Activated T-helper 1 cell treated with Interleukin-2 at 50 U/mL for 16 hours (primary cell): ENCODE data around the gene AMPD2.

Experiments used
- DNase-seq: peaks from one replicate; pipeline ENCODE4 v3.0.0-alpha.2; 2020; ENCODE audit warnings: low read depth

The AMPD2 gene

GRCh38 chr1:109630898-109631512 lies 11.4 kb downstream of the AMPD2 start:
- DNase-seq: no peak

- no peak for DNase-seq
Observed at GRCh38 chr1:109631513-109632505, 12.2 kb downstream of the AMPD2 start.

- DNase-seq: no peak
Observed at GRCh38 chr1:109632671-109633346, 13.2 kb downstream of the AMPD2 start.

DNA sequence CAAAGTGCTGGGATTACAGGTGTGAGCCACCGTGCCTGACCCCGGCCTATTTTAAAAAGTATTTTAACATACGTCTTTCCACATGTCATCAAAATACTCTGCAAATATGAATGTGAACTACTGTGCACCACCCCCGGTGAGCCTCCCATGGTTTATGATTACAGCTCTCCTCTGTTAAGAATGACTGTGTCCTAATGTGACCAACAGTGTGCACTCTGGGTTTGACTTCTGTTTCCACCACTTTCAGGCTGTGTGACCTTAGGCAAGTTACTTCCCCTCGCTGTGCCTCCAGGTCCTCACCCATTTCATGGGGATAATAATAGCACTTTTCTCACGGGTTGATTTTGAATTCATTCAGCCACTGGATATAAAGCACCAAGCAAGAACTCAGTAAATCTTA lies 14.7 kb downstream of the AMPD2 start:
- DNase-seq: no peak

DNA sequence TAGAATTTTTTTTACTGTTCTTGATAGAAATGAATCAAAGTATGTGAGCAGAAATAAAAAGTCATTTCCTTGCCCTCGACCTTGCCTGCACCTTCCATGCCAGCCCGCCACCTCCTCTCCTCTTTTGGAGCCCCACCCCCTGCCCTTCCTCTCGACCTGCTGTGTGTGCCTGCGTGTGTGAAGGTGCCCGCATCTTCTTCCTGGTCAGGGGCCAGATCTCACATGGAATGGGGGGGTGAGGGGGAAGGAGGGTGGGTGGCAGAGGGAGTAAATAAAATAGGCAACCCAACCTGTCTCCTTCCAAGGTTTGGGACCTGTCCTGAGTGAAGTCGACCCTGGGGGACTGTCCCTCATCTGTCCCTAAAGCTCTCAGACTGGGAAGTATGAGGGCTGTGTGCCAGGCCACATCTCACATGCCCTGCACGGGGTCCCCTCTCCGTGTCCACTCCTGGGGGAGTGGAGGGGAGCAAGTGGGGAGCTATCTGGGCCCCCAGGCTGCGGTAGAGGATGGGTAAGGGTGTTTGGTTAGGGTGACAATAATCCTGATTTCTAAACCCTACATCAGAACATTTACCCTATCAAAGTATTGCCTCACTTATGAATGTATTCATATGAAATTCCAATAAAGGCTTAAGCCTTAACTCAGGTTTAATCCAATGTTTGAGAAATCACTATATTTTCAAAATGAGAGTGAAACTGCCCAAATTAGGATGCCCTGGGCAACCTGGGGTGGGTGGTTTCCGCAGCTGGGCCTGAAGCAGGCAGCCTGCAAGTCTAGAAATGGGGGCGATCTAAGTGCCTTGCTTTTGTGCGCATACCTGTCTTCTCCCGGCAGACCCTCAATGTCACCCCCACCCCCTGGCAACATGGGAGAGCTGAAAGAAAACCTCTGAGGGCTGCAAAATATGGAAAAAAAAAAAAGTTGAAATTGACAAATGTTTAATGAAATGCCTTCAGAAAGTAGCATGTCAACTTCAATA lies 15.4 kb downstream of the AMPD2 start:
- DNase-seq: no peak

GRCh38 chr1:109635862-109636200 lies 16.2 kb downstream of the AMPD2 start:
- DNase-seq: no peak

DNA sequence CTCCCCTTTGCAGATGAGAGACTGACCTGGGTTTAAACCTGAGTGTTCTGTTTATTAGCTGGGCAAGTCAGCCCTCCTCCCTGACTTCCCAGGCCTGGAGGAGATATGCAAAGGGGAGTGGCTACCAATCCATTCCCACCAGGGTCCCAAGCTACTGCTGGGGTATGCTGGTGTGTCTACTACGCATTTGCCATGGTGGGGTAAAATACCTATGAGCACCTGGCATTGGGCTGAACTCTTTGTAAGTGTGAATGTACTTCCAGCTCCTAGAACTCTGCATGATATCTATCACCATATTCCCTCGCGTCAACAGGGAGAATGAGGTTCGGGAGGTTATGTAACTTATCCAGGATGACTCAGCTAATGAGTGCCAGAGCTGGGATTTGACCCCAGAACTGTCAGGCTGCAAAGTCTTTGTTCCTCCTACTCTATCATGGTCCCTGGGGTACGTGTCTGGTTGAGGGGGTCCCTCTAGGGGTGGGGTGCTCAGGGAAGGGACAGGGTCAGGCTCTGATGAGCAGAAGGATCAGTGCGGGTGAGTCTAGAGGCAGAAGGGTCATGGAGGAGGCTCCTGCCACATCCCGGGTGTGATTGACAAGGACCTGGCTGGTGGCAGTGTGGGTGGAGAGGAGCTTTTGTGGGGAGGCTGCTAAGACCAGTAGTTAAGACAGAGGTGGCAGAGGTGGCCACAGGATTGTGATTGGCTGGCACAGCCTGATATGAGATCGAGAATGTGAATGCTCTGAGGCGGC lies 16.7 kb downstream of the AMPD2 start:
- no peak for DNase-seq

DNA sequence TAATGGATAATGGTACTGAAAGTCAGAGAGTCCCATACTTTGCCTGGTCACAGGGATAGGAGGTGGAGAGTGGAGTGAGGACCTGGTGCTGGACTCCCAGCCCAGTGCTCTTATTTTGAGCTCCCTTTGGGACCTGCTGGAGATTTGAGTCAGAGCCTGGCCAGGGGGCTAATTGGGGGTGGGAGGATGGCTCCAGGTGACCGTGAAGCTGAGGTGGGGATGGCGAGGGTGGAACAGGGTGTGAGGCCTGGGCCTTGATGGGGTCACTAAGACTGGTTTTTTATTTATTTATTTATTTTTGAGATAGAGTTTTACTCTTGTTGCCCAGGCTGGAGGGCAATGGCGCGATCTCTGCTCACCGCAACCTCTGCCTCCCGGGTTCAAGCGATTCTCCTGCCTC lies 17.8 kb downstream of the AMPD2 start:
- DNase-seq: no peak

GRCh38 chr1:109639063-109639840 lies 19.6 kb downstream of the AMPD2 start:
- no peak for DNase-seq

GRCh38 chr1:109639841-109640184 lies 20.2 kb downstream of the AMPD2 start:
- DNase-seq: no peak

DNA sequence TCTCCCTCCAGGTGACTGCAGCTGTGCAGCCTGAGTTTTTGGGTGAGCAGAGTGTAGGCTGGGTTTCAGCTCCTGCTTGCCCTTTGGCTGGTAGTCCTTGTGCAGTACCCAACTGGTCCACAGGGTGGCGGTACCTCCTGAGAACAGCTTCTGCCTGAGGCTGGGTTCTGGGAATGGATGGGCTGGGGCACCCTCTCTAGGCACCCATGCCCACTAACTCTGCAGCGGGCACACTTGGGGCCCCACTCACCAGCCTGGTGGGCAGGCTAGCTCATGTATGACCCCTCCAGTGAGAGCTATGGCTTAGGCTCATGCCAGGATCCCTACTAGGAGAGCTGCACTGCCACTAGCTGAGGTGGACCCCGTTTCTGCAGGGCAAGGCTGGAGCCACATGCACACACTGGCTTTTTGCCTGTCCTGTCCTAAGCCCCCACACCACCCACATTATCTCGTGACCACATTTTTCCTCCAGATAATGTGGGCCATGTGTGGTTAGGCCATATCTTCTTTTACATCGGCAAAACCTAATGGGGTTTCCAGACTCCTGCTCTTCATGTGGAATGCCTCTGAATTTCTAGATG lies 20.7 kb downstream of the AMPD2 start:
- peak; percentile 74 for DNase-seq

DNA sequence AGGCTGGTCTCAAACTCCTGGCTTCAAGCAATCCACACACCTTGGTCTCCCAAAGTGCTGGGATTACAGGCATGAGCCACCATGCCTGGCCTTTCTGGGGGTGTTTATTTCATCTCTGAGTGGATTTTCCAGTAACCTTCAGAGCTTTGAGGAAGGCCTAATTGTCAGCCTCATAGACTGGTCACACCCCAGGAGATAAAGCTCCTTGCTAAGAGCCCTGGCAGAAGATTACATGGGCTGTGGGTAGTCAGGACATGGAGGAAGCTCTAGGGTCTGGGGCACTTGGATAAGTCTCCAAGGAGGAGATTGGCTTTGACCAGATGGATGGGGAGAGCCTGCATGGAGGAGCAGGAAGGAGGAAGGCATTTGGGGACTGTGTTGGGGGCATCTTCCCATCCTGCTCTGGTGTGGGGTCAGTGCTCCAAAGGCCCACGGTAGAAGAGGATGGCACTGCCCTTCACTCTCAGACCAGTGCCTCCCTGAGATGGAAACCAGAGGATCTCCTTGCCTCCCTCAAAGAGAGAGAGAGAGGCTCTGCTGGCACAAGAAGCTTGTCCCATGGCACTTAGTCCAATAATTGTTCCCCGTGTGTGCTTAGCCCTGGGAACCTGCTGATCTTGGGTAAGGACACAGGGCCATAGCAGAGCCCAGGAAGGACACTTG lies 21.6 kb downstream of the AMPD2 start:
- no peak for DNase-seq

DNA sequence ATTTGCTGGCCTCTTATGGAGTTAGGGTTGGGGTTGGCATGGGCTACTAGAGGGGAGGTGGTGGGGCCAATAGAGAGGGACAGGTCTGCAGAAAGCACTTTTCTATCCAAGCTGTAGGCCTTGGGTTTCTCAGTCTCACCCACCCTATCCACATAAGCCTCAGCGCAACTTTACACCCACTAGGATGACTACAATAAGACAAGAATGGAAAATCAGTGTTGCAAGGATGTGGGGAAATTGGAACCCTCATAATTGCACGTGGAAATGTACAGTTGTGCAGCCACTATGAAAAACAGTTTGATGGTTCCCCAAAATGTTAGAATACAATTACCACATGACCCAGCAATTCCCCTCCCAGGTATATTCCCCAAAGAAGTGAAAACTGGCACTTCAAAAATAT lies 22.2 kb downstream of the AMPD2 start:
- DNase-seq: no peak

GRCh38 chr1:109642626-109643025 lies 23.0 kb downstream of the AMPD2 start:
- DNase-seq: no peak

DNA sequence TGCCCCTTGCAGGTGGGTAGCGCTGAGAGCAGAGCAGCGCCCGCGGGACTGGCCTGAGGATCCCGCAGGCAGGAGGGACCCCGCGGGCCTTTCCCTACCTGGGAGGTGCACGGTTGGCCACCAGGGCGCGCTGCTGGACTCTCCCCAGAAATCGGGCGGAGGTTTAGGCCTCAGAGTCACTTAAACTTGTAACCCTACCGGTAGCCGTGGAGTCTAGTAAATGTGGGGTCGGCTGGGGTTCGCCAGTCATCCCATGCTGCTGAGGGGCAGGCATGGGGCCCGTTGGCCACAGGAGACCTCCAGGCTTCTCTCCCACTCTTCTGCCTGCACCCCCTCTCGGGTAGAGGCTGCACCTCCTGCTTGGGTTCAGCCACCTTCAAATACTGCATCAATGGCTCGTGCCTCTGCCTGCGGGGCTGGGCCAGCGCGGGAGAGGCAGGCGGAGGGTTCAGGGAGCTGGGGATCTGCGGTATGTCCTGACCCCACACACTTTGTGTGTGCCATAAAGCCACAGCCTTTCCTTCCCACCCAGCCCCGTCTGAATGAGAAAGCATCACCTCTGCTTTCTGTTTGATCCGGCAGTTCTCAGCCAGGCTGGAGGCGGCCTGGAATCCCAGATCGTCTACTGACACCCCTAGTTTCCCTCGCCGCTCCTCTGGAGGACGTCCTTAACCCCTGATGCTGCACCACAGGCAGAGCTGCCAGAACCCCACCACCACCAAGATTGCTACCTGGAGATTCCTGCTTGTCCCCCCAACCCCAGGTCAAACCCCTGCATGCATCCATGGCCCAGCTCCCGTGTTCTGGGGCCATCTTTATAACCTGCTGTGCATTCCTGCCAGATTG lies 24.0 kb downstream of the AMPD2 start:
- DNase-seq: peak; percentile 77

GRCh38 chr1:109644670-109645069 lies 25.0 kb downstream of the AMPD2 start:
- no peak for DNase-seq

DNA sequence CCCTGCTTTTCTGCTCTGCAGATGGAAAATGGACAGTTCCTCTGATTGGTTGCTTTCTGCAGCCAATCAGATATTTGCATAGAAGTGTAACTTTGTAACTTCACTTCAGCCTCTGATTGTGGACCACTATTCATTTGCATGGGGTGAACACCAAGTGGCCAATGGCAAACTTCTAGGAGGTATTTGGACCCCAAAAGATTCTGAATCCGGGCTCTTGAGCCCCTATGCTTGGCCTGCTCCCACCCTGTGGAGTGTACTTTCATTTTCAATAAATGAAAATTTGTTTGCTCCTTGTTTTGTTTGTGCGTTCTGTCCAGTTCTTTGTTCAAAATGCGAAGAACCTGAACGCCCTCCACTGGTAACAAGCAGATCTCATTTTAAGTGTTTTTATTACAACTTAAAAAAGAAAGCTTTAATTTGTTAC lies 29.9 kb downstream of the AMPD2 start:
- no peak for DNase-seq

- DNase-seq: no peak
Observed at GRCh38 chr1:109650609-109651008, 31.0 kb downstream of the AMPD2 start.
